Karpas-422 (cell line): ENCODE data around the gene ACVR2A. TPM values are rescaled to one million over a fixed set of nuclear protein-coding genes. Genes with fewer than 3 reads are reported as not detected.

Source experiments
- DNase-seq: peaks from one replicate; pipeline ENCODE4 v3.0.0-alpha.2; 2015
- H2AFZ ChIP-seq: fragments of 200-600 bp; sonication (generic); 2 replicates; pipeline ENCODE4 v1.6.1; 2014; ENCODE audit warnings: antibody characterized with exemption, low read length, mixed read lengths
- H3K27ac ChIP-seq: fragments of 200-600 bp; sonication (generic); 2 replicates; pipeline ENCODE4 v1.5.1; 2014; ENCODE audit warnings: mild to moderate bottlenecking, low read length, moderate library complexity
- H3K27me3 ChIP-seq: fragments of 200-600 bp; sonication (generic); 2 replicates; pipeline ENCODE4 v1.6.1; 2014; ENCODE audit warnings: low read length, mixed read lengths
- H3K36me3 ChIP-seq: fragments of 200-600 bp; sonication (generic); 2 replicates; pipeline ENCODE4 v1.6.1; 2014; ENCODE audit warnings: low read length, mixed read lengths; ENCODE audit not compliant: insufficient read depth
- H3K4me1 ChIP-seq: fragments of 200-600 bp; sonication (generic); 2 replicates; pipeline ENCODE4 v1.6.1; 2014; ENCODE audit warnings: mild to moderate bottlenecking, low read length, mixed read lengths
- H3K4me2 ChIP-seq: fragments of 200-600 bp; sonication (generic); 2 replicates; pipeline ENCODE4 v1.6.1; 2014; ENCODE audit warnings: low read length, low read depth, mild to moderate bottlenecking; ENCODE audit not compliant: poor library complexity, severe bottlenecking
- H3K4me3 ChIP-seq: fragments of 200-600 bp; sonication (generic); 2 replicates; pipeline ENCODE4 v1.5.1; 2014; ENCODE audit warnings: mild to moderate bottlenecking, antibody characterized with exemption, low read length, mixed read lengths
- H3K79me2 ChIP-seq: fragments of 200-600 bp; sonication (generic); 2 replicates; pipeline ENCODE4 v1.6.1; 2014; ENCODE audit warnings: mild to moderate bottlenecking, low read length, mixed read lengths
- H3K9ac ChIP-seq: fragments of 200-600 bp; sonication (generic); 2 replicates; pipeline ENCODE4 v1.6.0; 2014; ENCODE audit warnings: low read length
- H3K9me2 ChIP-seq: fragments of 200-600 bp; sonication (generic), shearing (Covaris generic); replicated peaks from 2 replicates; pipeline ENCODE4 v1.6.0; 2014; ENCODE audit warnings: mild to moderate bottlenecking, low read length, moderate library complexity; ENCODE audit not compliant: insufficient read depth
- H3K9me3 ChIP-seq: fragments of 300-700, 200-600 bp; sonication (generic); 2 replicates; pipeline ENCODE4 v1.6.1; 2014; ENCODE audit warnings: low read length, mixed read lengths
- H4K20me1 ChIP-seq: fragments of 200-600 bp; sonication (generic); 2 replicates; pipeline ENCODE4 v1.6.1; 2014; ENCODE audit warnings: mild to moderate bottlenecking, antibody characterized with exemption, low read length, low read depth; ENCODE audit not compliant: insufficient read depth
- total RNA-seq: library from RNA; depleted of rRNA; stranded (reverse); fragments of >200 nt; shearing (Covaris generic); gene quantifications from 2 replicates; pipeline ENCODE4 v1.2.3, GENCODE V29; 2014; ENCODE audit warnings: low replicate concordance

The ACVR2A gene
- total RNA-seq, 1 experiment from 2014 or later: 2.6 TPM

DNA sequence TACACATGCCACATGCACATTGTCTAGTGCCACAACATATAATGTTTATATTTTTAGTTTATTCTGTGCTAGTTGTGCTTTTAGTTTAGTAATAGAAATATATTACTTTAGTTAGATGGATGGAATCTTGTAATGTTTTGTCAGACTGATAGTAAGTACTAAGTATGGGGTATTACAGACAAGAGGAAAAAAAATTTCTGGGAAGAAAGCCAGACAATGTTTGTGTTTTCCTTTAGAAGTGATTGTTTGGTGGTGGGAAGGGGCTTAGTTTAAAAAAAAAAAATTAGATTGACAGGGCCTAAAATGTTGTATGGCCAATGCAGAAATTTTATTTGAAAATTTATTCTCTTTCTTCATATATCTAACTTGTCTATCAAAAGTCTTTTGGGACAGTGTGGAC is 37.8 kb downstream of the ACVR2A start:
- no peaks in the 10 kb centered on the region for H3K9me2 ChIP-seq
- no peak overlapping the region for H2AFZ ChIP-seq
- H3K4me1 ChIP-seq: no peaks in the 10 kb centered on the region
- no peak overlapping the region for H3K9ac ChIP-seq
- no peaks in the 10 kb centered on the region for H3K9me3 ChIP-seq
- H3K27me3 ChIP-seq: no peaks in the 10 kb centered on the region
- H3K4me3 ChIP-seq: no peak overlapping the region
- no peak for DNase-seq
- H3K36me3 ChIP-seq: no peaks in the 10 kb centered on the region
- H3K4me2 ChIP-seq: no peak overlapping the region
- H4K20me1 ChIP-seq: peaks cover 28% of the 10 kb centered on the region; the same call in 1 of the 2 replicates
- H3K27ac ChIP-seq: no peak overlapping the region
- no peaks in the 10 kb centered on the region for H3K79me2 ChIP-seq

DNA sequence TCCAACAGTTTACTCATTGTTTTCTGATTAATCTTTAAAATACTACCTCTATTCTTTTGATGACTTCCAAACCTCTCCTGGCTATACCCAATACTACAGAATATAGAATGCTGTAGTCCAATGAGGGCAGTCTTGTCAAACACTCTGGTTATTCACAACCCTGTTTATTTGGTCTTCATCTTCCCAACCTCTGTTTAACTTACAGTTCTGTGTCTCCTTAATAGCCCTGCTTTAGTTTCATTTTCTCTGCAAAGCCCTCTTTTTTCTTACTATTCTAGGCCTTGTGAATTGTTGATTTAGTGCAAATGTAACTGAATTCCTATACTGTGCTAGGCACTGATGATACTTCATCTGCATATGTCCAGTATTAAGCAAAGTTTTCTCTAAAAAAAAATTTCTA is 40.0 kb downstream of the ACVR2A start:
- Histone ChIP-seq H3K4me3 (no peak overlapping the region), H3K4me2 (no peak overlapping the region), H3K27me3 (no peaks in the 10 kb centered on the region), H3K36me3 (no peaks in the 10 kb centered on the region), H3K79me2 (no peaks in the 10 kb centered on the region), H3K9me3 (no peaks in the 10 kb centered on the region), H3K9ac (no peak overlapping the region), H3K27ac (no peak overlapping the region), H3K9me2 (no peaks in the 10 kb centered on the region), H4K20me1 (peaks cover 37% of the 10 kb centered on the region), H2AFZ (no peak overlapping the region), H3K4me1 (no peaks in the 10 kb centered on the region)
- DNase-seq: no peak

DNA sequence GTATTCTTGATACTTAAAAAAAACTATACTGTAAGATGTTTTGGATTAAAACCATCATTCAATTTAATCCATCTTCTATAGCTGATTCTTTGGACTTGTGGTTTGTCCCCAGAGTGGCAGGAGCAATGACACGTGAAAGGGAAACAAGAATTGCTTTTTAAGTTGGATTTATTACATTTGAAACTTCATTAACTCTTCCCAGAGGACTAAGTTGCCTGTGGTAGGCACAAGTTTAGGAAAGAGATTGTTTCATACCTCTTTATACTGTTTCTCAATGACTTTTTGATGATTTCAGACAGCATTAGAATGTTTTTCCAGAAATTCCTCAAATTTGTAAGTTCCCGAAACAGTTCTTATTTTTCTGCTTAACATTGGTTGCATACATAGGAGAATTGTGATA is 41.3 kb downstream of the ACVR2A start:
- H3K27ac ChIP-seq: no peak overlapping the region
- no peak overlapping the region for H3K4me3 ChIP-seq
- H3K9me3 ChIP-seq: no peaks in the 10 kb centered on the region
- H3K9me2 ChIP-seq: no peaks in the 10 kb centered on the region
- no peaks in the 10 kb centered on the region for H3K36me3 ChIP-seq
- H3K79me2 ChIP-seq: no peaks in the 10 kb centered on the region
- H3K9ac ChIP-seq: no peak overlapping the region
- no peak overlapping the region for H3K4me2 ChIP-seq
- H3K27me3 ChIP-seq: no peaks in the 10 kb centered on the region
- H3K4me1 ChIP-seq: no peaks in the 10 kb centered on the region
- no peak overlapping the region for H2AFZ ChIP-seq
- H4K20me1 ChIP-seq: peaks cover 37% of the 10 kb centered on the region
- no peak for DNase-seq

DNA sequence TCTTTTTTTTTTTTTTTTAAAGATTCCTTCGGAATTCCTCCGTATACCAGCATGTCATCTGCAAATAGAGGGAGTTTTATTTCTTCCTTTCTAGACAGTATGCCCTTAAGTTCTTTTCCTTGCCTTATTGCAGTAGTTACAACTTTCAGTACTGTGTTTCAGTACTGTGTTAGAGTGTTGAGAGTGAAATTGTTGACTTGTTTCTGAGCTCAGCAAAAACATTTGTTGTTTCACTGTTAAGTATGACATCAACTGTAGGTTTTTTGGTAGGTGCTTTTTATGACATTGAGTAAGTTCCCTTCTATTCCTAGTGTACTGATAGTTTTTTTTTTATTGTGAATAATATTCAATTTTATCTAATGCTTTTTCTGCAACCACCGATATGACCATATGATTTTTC is 43.9 kb downstream of the ACVR2A start:
- Histone ChIP-seq H3K9me3 (no peaks in the 10 kb centered on the region), H3K79me2 (no peaks in the 10 kb centered on the region), H3K4me3 (no peak overlapping the region), H3K27ac (no peak overlapping the region), H3K9ac (no peak overlapping the region), H3K4me1 (no peaks in the 10 kb centered on the region), H3K4me2 (no peak overlapping the region), H3K36me3 (no peaks in the 10 kb centered on the region), H3K27me3 (no peaks in the 10 kb centered on the region), H2AFZ (no peak overlapping the region), H3K9me2 (no peaks in the 10 kb centered on the region), H4K20me1 (peaks cover 43% of the 10 kb centered on the region)
- no peak for DNase-seq

DNA sequence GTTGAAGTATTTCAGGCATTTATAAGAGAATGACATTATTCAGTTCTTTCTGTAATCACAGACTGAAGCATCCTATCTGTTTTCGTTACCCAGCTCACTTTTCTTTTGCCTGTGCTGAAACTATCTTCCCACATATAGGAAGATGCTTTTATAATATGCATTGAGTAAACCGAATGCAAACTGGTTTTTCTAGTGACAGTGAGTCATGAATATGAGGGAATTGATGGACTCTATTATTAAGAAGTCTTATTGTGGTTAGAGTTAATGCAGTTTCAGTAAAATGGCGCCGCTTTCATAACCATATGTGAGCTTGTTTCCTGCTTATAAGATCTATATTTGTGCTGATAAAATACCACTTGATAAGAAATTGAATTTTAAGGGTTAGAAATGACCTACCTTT is 59.2 kb downstream of the ACVR2A start:
- Histone ChIP-seq H3K36me3 (no peaks in the 10 kb centered on the region), H3K4me1 (no peaks in the 10 kb centered on the region), H3K9me2 (no peaks in the 10 kb centered on the region), H3K27me3 (no peaks in the 10 kb centered on the region), H2AFZ (no peak overlapping the region), H3K27ac (no peak overlapping the region), H3K4me3 (no peak overlapping the region), H4K20me1 (peaks cover 11% of the 10 kb centered on the region; the same call in 1 of the 2 replicates), H3K9ac (no peak overlapping the region), H3K79me2 (no peaks in the 10 kb centered on the region), H3K9me3 (no peaks in the 10 kb centered on the region), H3K4me2 (no peak overlapping the region)
- no peak for DNase-seq

DNA sequence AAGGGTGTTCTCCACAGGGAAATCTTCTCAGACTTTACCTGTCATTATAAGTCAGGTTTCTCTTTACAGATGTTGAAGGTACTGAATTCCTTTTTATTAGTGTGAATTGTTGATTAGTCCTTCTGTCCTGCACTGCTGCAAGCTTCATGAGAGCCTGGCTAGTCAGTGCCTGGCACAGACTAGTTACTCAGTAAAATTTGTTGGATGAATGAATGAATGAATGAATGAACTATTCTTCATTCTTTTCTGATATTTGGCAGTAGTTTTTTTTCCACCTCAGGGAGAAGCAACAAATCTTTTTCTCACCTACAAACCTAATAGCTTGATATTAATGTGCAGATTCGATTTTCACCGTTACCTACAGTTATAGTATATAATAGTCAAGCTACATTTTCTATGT is 64.3 kb downstream of the ACVR2A start:
- H3K27me3 ChIP-seq: no peaks in the 10 kb centered on the region
- H2AFZ ChIP-seq: no peak overlapping the region
- no peaks in the 10 kb centered on the region for H3K36me3 ChIP-seq
- H3K9me3 ChIP-seq: no peaks in the 10 kb centered on the region
- no peaks in the 10 kb centered on the region for H3K79me2 ChIP-seq
- H3K27ac ChIP-seq: no peak overlapping the region
- no peaks in the 10 kb centered on the region for H3K9me2 ChIP-seq
- DNase-seq: no peak
- peaks cover 7% of the 10 kb centered on the region; the same call in 1 of the 2 replicates for H4K20me1 ChIP-seq
- no peak overlapping the region for H3K4me3 ChIP-seq
- H3K9ac ChIP-seq: no peak overlapping the region
- no peaks in the 10 kb centered on the region for H3K4me1 ChIP-seq
- no peak overlapping the region for H3K4me2 ChIP-seq

DNA sequence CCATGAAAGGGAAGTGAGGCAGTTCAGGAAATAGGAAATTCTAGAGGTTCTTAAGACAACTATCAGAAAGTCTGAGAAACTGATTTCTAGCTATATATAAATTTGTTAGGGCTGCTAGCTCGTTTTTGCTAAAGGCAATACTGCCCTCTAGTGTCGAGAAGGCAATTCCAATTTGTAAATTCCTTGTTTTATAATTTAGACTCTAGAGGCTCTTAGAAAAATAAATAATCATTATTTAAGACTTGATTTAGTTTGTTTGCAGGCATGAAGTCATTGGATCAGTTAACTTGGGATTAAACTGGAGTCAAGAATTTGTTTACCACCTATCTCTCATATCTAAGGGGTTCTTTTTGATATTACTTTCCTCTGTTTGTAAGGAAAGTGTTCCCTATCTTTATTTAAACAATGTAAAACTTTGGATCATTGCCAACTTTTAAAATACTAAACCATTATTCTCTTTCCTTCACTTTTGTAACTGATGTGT is 66.2 kb downstream of the ACVR2A start:
- peak; percentile 86 for DNase-seq
- Histone ChIP-seq H2AFZ (no peak overlapping the region), H3K4me1 (no peaks in the 10 kb centered on the region), H3K27ac (no peak overlapping the region), H3K36me3 (no peaks in the 10 kb centered on the region), H3K4me3 (no peak overlapping the region), H3K9ac (no peak overlapping the region), H4K20me1 (0 out of 2 replicates have a peak, but pooled peaks cover 11% of the 10 kb centered on the region), H3K9me3 (no peaks in the 10 kb centered on the region), H3K27me3 (no peaks in the 10 kb centered on the region), H3K9me2 (no peaks in the 10 kb centered on the region), H3K79me2 (no peaks in the 10 kb centered on the region), H3K4me2 (no peak overlapping the region)

DNA sequence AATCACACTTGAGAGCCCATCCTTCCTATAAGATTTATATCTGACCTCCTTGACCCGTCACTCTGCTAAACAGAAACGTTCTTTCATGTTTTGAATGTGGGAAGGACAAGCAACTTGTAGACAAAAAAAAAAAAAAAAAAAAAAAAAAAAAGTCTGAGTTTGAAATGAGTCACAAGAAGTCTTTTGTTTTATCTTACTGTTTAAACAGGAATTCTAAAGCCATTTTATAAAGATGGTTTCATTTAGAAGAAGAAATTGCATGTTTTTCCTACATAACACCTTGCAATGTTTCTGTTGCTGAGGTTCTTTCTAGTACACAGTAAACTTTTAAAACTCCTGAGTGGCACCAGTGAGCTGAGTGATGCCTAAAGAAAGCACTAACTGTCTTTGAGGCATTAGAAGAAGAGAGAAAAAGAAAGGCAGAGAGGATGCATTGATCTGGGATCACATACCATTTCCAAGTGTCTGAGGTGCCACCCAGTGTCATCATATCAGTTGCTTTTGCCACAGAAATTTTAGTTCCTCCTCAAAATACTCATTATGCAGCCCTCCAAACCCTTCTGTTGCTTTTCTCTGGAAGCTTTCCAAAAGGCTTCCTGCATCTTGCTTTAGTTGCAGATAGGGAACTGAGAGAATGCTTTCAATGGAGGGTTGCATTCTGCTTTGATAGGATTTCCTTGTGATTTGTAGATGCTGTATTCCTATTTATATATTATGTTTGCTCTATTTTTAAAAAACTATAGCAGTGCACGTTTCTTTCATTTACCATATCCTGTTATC is 69.1 kb downstream of the ACVR2A start:
- Histone ChIP-seq H2AFZ (no peak overlapping the region), H3K9me2 (no peaks in the 10 kb centered on the region), H3K9me3 (no peaks in the 10 kb centered on the region), H3K4me3 (no peak overlapping the region), H3K79me2 (no peaks in the 10 kb centered on the region), H4K20me1 (0 out of 2 replicates have a peak, but pooled peaks cover 11% of the 10 kb centered on the region), H3K27ac (no peak overlapping the region), H3K27me3 (no peaks in the 10 kb centered on the region), H3K4me2 (no peak overlapping the region), H3K4me1 (no peaks in the 10 kb centered on the region), H3K36me3 (no peaks in the 10 kb centered on the region), H3K9ac (no peak overlapping the region)
- DNase-seq: no peak
